Measurements from ENCODE around the gene TPO.

The TPO gene

DNA sequence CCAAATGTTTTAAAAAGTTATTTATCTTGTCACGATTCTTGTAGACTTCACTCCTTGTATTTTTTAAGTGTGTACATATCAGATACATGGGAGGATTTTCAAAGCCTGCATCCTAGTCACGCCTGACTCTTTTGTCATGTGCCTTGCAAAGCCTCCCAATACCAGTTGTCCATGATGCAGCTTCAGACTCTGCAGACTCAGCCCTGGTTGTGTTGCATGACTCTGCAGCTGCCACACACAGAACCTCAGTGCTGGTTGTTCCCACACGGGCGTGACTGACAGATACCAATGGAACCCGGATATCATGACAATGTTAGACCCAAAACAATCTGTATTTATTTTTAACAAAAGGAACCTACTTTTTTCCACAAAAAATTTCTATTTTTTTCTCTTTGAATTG is 38.2 kb downstream of the TPO start:
- DNase-seq: no peak

DNA sequence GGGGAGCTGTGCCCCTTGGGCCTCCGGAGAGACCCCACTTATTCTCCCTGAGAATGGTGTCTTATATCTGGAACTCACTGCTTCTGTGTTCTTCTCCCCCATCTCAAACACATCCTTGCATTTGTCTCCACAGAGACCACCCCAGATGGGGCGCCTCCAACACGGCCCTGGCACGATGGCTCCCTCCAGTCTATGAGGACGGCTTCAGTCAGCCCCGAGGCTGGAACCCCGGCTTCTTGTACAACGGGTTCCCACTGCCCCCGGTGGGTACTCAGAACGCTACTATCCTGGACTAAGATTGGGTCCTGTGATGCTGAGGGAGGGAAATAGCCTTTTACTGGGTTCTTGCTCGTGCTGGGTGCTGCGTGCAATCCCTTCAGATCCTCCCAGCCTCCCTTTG is 40.3 kb downstream of the TPO start:
- no peak for DNase-seq

DNA sequence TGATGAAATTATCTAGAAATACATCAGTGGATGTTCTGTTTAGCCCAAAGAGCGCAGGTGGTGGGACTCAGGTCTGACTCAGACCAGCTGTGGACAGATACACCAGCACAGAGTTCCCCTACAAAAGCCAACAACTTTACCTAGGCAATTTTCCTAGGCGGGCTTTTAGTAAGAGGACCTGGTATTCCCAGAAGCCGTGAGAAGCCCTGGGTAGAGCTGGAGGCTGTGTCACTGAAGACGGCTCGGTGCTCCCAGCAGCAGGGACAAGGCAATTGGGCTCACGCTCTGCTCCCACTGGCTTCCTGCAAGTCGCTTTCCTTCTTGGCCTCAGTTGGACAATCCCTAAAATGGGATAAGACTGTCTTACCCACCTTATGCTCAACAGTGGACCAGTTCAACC is 41.1 kb downstream of the TPO start:
- DNase-seq: no peak

GRCh38 chr2:1455466-1455865 is 42.2 kb downstream of the TPO start:
- peak; percentile 21 for DNase-seq

DNA sequence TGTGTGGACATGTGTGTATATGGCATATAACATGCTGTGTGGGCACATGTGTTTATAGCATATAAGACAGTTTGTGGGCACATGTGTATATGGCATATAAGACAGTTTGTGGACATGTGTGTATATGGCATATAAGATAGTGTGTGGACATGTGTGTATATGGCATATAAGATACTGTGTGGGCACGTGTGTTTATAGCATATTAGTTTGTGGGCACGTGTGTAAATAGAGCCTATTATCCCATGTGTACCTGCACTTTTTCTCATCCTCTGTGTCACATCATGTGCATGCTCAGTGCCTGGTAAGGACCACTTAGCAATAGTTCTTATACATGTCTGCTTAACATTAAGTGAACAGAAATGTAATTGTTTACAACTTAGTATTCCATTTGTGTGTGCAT is 45.2 kb downstream of the TPO start:
- no peak for DNase-seq

GRCh38 chr2:1459727-1460126 is 46.5 kb downstream of the TPO start:
- no peak for DNase-seq

DNA sequence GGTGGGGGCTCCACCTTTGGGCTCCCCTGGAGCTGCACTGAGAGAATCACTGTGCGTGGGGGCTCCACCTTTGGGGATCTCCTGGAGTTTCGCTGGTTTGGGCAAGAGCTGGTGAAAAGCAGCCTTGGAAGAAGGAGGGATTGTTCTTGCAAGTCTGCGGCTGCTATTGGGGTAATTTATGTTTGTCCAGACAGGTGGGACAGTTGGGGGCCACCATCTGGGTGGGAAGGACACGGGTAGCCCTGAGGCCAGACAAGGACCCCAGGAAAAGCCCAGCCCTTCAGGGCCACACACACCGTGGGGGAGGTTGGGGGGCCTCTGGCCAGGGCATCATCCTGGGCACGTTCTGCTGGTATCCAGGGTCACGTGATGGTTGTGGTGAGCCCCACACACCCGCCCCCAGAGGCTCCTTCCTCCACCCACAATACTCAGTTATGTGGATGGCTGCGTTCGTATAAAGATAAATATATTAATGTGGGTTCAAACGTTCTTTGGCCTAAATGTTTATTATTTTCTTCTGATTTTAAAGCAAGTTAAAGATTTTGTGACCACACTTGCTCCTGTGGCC is 47.7 kb downstream of the TPO start:
- DNase-seq: no peak

DNA sequence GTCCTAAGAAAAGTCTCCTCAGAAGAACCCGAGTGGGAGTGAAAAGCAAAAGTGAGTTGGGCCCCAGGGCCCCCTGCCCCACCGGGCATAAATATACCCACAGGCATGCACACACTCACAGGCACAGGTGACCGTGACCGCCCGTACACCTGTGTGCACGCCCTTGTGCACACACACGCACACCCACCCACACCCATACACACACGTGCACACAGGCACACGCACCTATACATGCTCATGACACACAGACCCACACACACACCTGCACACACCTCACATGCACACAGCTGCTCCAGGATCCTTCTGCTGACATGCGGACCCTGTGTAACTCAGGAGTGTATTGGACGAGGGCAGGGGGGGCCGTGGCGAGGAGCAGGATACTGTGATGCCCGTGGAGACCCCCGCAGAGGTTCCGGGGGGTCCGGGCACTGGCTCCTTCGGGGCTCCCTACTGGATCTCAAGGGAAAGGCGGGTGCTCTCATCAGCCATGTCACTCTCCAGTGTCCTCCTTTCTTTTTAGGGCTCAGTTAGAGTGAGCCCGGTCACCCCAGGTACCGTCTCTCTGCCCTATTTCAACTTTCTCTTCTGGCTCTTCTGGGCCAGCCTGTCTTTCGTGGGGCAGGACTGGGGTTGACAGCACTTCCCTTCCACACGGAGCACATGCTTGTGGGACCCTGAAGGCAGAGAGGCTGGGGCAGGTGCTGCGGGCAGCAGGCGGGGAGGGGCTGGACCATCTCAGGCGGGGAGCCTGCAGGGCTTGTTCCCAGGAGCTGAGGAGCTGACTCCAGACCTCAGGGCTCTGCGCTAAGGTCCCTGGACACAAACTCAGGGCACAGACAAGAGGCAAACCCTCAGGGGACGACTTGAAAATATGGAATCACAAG is 48.5 kb downstream of the TPO start:
- DNase-seq: no peak

GRCh38 chr2:1462994-1463393 is 49.7 kb downstream of the TPO start:
- DNase-seq: no peak

DNA sequence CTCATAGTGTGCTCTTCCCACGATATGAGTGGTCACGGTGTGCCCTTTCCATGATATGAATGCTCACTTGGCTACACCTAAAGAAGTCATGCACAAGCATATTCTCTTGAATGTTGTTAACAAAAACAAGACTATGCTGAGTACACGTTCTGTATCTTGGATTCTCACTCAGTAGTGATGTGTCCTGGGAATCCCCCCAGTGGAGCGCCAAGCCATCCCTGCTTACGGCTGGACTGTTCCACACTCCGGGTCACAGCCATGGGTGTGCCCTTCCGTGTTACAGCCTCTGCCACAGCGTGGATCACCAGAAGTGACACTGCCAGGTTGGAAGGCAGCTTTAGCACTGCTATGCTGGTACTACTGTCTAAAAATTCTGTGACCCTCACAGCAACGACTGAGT is 59.1 kb downstream of the TPO start:
- no peak for DNase-seq

DNA sequence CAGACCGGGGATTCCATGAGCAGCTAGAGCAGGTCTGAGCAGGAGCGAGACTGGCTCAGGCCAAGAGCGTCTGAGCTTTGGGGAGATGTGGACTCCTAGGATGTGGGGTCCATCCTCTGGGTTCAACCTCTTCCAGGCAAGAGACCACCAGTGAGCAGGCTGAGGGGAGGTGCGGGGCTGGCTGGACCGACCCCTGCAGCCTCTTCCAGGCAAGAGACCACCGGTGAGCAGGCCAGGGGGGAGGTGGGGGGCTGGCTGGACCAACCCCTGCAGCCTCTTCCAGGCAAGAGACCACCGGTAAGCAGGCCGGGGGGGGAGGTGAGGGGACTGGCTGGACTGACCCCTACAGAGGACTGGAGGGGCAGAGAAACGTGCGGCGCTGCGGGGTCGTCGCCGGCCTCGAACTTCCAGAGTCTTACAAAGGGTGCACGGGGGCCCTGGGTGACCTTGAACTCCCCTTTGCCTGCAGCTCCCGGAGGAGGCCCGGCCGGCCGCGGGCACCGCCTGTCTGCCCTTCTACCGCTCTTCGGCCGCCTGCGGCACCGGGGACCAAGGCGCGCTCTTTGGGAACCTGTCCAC is 63.4 kb downstream of the TPO start:
- no peak for DNase-seq

- DNase-seq: no peak
Measured at GRCh38 chr2:1477196-1478040, 64.2 kb downstream of the TPO start.

DNA sequence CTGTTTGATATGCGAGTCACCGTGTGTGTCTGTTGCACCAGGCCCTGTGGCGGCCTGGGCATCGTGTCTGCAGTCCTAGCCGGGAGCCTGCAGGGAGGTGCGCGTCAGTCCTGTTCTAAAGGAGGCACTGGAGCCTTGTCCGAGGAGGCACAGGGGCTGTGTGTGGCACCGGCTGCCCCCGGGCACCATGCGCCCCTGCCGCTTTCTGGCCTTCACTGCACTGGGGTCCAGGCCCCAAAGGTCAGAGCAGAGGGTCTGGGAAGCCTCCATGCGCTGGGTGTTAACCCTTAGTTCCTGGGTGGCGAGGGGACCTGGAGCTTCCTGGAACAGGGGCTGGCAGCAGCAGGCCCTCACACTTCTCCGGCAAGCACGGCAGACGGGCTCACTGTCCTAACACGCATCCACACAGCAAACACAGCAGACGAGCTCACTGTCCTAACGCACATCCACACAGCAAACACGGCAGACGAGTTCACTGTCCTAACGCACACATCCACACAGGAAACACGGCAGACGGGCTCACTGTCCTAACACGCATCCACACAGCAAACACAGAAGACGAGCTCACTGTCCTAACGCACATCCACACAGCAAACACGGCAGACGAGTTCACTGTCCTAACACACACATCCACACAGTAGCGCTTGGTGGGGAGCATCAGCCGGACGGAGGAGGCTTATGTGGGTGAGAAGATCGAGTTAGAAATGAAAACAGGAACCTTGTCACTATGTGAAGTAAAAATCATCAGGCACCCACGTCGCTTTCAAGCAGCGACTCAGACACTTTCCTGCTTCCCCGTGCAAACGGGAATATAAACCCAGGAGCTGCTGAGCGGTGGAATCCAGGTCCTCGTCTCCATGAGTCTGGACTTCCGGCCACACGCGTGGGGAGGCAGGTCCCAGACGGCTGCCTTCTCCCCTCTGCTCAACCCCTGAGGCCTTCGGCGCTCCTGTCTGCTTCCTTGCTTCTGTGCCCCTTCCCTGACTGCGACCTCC is 65.3 kb downstream of the TPO start:
- DNase-seq: no peak

DNA sequence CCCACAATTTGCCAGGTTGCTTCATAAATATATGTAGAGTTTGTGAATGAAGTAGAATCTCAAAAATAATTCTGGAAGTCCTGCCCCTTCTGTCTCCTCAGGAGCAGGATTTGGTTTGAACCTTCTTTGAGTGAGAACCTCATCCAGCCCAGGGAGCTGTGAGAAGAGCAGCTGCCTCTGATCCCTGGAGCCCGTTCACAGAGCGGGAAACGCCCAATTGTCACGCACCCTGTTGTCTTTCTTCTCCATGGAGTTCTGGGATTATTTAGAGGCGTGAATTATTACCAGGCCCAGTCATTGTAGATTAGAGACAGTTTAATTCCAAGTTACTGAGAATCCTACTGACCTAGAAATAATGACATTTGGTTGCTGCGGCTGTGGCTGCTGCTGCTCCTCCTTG is 66.1 kb downstream of the TPO start:
- DNase-seq: no peak

GRCh38 chr2:1480671-1481076 is 67.4 kb downstream of the TPO start:
- no peak for DNase-seq

DNA sequence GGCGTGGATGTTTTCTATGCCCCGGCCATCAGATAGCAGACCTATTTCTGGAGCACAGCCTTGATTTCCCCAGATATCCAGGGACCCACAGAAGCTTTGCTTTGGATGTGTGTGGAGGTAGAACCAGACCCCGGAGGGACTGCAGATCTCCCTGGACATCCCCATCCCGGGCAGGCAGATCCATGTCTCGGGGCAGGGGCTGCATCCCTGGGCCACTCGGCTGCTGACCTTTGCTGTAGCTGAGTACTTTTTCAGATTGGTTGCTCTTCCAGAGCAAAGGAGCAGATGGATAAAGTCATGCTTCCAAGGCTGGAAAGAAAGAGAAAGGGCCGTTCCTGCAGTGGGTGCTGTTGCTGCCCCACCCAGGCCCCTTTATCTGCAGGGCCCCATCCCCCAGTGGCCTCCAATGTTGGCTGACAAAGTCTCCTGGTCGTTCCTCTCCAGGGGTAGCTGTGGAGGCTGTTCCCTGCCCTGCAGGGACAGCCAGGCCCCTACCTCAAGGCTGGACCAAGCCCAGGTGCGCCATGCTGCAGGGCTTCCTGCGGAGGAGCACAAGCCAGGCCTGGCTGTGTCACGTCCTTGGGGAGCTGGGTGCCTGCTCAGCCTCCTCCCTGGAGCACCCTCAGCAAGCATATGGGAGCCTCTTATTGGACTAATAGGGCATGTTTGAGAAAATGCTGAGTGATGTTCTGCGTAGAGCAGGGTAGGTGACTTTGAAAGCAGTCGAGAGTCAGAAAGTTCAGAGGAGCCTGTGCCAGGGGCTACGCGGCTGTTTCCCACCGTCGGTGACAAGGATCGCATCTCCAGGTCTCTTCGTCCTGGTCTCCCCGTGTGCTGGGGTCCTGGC is 68.4 kb downstream of the TPO start:
- DNase-seq: no peak

GRCh38 chr2:1482253-1482675 is 69.0 kb downstream of the TPO start:
- no peak for DNase-seq

DNA sequence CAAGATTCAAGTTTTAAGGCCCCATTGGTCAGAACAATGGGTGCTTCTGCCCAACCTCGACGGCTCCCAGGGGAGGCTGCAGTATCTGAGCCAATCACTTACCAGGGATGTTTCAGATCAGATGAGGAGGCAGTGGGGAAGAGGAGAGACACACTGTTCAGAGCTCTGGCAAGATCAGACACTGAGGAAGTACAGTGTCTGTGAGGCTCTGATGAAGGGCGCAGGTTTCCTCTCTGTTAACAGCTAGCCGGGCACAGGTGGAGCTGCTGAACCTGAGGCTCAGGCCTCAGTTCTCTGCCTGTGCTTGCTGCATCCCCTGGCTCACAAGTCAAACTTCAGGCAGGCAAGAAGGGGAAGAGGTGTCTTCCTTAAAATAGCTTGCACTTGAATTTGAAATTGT is 69.7 kb downstream of the TPO start:
- no peak for DNase-seq

- DNase-seq: no peak
Measured at GRCh38 chr2:1483551-1483950, 70.3 kb downstream of the TPO start.

DNA sequence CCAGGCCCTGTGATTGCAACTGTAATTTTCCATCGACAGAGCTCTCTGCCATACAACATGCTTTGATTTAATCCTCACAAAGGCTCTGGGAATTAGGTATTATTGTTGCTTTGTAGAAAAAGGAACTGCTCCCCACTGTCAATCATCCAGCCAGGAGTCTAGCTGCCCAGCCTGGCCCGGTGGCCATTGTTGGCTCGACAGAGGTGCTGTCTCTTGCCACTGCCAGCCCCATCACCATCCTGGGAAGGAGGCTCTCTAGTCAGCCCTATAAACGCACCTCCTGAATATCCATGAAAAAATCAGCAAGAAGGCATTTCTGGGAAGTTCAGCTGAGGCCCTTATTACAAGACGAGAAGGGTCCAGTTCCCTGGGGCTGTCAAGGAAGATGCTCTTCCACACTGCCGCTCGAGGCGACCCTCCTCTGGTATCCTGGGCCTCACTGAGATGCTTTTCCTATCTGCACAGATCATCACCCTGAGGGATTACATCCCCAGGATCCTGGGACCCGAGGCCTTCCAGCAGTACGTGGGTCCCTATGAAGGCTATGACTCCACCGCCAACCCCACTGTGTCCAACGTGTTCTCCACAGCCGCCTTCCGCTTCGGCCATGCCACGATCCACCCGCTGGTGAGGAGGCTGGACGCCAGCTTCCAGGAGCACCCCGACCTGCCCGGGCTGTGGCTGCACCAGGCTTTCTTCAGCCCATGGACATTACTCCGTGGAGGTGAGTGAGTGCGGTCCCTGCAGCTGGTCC is 71.0 kb downstream of the TPO start:
- no peak for DNase-seq

Measured in fibroblast of skin of abdomen (primary cell).